SK-N-MC (cell line): Measurements from ENCODE around the gene NUDT22.

Experiments used
- DNase-seq: peaks from one replicate; pipeline ENCODE4 v3.0.0-alpha.2; 2011; ENCODE audit warnings: low read depth, low spot score
- H3K27ac ChIP-seq: fragments of 200-600 bp; sonication (generic); 2 replicates; pipeline ENCODE4 v1.5.1; 2016; ENCODE audit warnings: mixed run types
- H3K36me3 ChIP-seq: fragments of 200-600 bp; sonication (generic); 2 replicates; pipeline ENCODE4 v1.6.1; 2017; ENCODE audit warnings: antibody characterized with exemption, low read length, mixed read lengths; ENCODE audit not compliant: insufficient read depth
- H3K4me3 ChIP-seq: fragments of 200-600 bp; sonication (generic); 2 replicates; pipeline ENCODE4 v1.5.1; 2016
- H3K9ac ChIP-seq: fragments of 200-600 bp; sonication (generic); 2 replicates; pipeline ENCODE4 v1.8.0; 2017; ENCODE audit warnings: mixed run types, mixed read lengths; ENCODE audit not compliant: insufficient read length
- H3K9me3 ChIP-seq: fragments of 200-600 bp; sonication (generic); 2 replicates; pipeline ENCODE4 v1.6.1; 2017; ENCODE audit warnings: low read depth, mild to moderate bottlenecking, antibody characterized with exemption, low read length, moderate library complexity, mixed read lengths
- EZH2 ChIP-seq: fragments of 200-600 bp; sonication (generic); IDR thresholded peaks from one replicate; pipeline ENCODE4 v1.6.1; 2017; ENCODE audit warnings: antibody characterized with exemption
- FOXP2 ChIP-seq: optimal IDR thresholded peaks from 2 replicates; pipeline ENCODE3; 2011; ENCODE audit warnings: mild to moderate bottlenecking, moderate library complexity; ENCODE audit not compliant: insufficient read depth; ENCODE audit errors: extremely low read length, control extremely low read depth
- POLR2AphosphoS5 ChIP-seq: IDR thresholded peaks from 2 replicates; pipeline ENCODE4 v1.6.1; 2012; ENCODE audit warnings: mild to moderate bottlenecking, low read depth, low read length, borderline replicate concordance

Gene NUDT22

DNA sequence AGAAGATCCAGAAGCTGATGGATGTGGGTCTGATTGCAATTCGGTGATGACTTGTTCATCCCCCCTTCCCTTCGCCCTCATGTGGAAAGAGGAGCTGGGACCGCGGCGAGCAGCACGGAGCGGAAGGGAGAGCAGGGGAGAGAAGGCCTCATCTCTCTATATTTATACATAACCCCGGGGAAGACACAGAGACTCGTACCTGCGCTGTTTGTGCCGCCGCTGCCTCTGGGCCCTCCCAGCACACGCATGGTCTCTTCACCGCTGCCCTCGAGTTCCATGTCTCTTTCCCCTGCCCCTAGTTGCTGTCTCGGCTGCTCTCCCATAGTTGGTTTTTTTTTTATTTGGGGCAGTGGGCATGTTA is 22.0 kb upstream of the NUDT22 start:
- Histone ChIP-seq H3K9ac (no peak overlapping the region), H3K4me3 (no peak overlapping the region), H3K9me3 (no peaks in the 10 kb centered on the region), H3K36me3 (peaks cover 60% of the 10 kb centered on the region), H3K27ac (peak overlapping the region; percentile 74)
- TF ChIP-seq POLR2AphosphoS5 (no peak), EZH2 (no peak)
- no peak for DNase-seq

DNA sequence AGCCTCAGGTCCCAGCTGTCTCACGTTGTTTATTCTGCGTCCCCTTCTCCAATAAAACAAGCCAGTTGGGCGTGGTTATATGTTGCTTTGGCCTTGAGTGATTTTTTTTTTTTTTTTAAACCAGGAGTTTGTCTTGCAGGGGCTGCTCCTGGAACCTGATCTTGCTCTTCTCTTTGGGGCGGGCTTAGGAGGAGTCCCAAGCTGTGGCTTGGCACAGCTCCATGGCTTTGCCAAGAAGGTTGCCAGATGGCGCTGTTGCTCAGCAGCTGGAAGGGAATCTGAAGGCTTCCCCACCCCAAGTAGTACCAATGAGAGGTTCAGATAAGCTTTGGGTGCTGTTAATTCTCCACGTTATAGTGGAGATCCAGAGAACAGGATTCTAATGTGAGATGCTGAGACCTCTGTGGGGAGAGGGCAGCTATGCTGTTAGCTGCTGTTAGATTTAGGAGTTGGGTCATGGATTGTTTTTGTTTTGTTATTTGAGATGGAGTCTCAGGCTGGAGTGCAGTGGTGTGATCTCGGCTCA is 21.5 kb upstream of the NUDT22 start:
- peak; percentile 87 for DNase-seq
- Histone ChIP-seq H3K9ac (no peak overlapping the region), H3K9me3 (no peaks in the 10 kb centered on the region), H3K4me3 (no peak overlapping the region), H3K27ac (peak overlapping the region; percentile 74), H3K36me3 (peaks cover 60% of the 10 kb centered on the region)
- TF ChIP-seq EZH2 (no peak), FOXP2 (peak; percentile 46), POLR2AphosphoS5 (peak; percentile 43; the same call in 1 of the 2 replicates)

GRCh38 chr11:64206457-64207255 is 19.4 kb upstream of the NUDT22 start, which contains the start of gene FERMT3:
Gene FERMT3 (plus strand): TSS chr11:64206721. CDS start chr11:64207365, 644 bp downstream.
- Histone ChIP-seq H3K36me3 (peaks cover 38% of the 10 kb centered on the region), H3K9me3 (no peaks in the 10 kb centered on the region), H3K4me3 (no peak within 1 kb of the TSS), H3K27ac (peak within 1 kb of the TSS; percentile 60), H3K9ac (no peak within 1 kb of the TSS)
- no peak for DNase-seq
- TF ChIP-seq POLR2AphosphoS5 (0 out of 2 replicates have a peak, but pooled peaks have one; percentile 10), FOXP2 (no peak)

- H3K27ac ChIP-seq: peak overlapping the region; percentile 60; the same call in 1 of the 2 replicates
- no peak overlapping the region for H3K4me3 ChIP-seq
Measured at GRCh38 chr11:64207256-64208085, 18.6 kb upstream of the NUDT22 start.

DNA sequence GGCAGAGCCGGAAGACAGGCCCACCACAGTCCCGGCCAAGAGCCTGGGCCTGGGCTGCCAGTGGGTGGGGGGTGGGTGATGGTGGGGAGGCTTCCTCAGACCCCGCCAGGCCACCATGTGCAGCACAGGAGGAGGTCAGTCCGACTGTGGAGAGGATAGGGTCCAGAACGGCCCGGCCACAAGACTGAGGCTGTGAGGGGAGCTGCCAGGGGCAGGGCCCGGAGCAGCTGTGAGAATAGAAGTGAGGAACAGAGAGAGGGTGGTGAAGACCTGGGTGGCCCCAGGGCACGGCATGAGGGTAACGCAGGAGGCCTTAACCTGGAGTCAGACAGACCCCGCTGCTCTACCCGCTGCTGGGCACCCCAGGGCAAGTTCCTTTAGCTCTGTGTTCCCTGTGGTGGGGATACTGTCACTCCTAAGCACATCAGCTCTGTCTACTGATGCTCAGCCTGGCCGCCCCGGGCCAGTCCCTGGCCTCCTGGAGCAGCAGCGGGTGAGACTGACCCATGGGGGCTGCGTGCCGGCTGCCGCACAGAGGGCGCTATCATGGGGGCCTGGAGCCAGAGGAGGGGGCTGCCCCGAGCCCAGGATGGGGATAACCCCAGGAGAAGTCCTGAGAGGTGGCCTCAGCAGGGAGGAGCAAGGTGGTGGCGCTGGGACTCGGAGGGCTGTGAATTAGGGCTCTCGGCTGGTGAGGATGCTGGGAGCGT is 17.8 kb upstream of the NUDT22 start:
- Histone ChIP-seq H3K36me3 (peaks cover 25% of the 10 kb centered on the region), H3K4me3 (no peak overlapping the region), H3K9ac (no peak overlapping the region), H3K27ac (peak overlapping the region; percentile 10; the same call in 1 of the 2 replicates), H3K9me3 (no peaks in the 10 kb centered on the region)
- no peak for DNase-seq
- no peak for TF ChIP-seq EZH2
- TF ChIP-seq FOXP2: no peak
- TF ChIP-seq POLR2AphosphoS5: no peak

More at GRCh38 chr11:64207256-64208085, 18.6 kb upstream of the NUDT22 start:
- TF ChIP-seq EZH2: no peak
- TF ChIP-seq POLR2AphosphoS5: no peak; the same call in 1 of the 2 replicates
- TF ChIP-seq FOXP2: no peak
- Histone ChIP-seq H3K36me3 (peaks cover 33% of the 10 kb centered on the region), H3K9ac (no peak overlapping the region), H3K9me3 (no peaks in the 10 kb centered on the region)
- no peak for DNase-seq

GRCh38 chr11:64208796-64209562 is 17.1 kb upstream of the NUDT22 start:
- no peak for DNase-seq
- Histone ChIP-seq H3K36me3 (peaks cover 18% of the 10 kb centered on the region), H3K9ac (no peak overlapping the region), H3K27ac (no peak overlapping the region), H3K9me3 (no peaks in the 10 kb centered on the region), H3K4me3 (no peak overlapping the region)
- TF ChIP-seq EZH2: no peak
- TF ChIP-seq FOXP2: no peak
- TF ChIP-seq POLR2AphosphoS5: no peak

DNA sequence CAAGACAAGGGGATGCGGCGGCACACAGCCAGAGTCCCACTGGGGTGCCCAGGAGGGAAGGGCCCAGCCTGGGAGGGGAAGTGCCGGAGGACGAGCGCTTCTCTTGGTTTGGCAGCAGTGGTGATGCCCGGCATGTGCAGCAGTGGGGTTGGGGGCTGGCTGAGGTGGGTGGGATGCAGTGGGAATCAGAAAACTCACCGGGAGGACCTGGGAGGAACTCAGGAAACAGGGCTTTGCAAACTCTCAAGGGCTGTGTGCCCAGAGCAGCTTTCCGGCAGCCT is 16.6 kb upstream of the NUDT22 start:
- TF ChIP-seq POLR2AphosphoS5: no peak
- no peak for TF ChIP-seq EZH2
- TF ChIP-seq FOXP2: no peak
- Histone ChIP-seq H3K9ac (no peak overlapping the region), H3K4me3 (no peak overlapping the region), H3K9me3 (no peaks in the 10 kb centered on the region), H3K27ac (no peak overlapping the region), H3K36me3 (peaks cover 14% of the 10 kb centered on the region)
- DNase-seq: no peak
